Thyroid gland (tissue), 4 donors: ENCODE data around the gene LDAH.

Experiments used
- POLR2A ChIP-seq, 2 donors: fragments of 450-650 bp; IDR thresholded peaks; one replicate each; pipeline ENCODE4 v1.6.1; 2017; ENCODE audit warnings: antibody characterized with exemption in 2 of 2, mild to moderate bottlenecking in 2 of 2, moderate library complexity in 1 of 2
- TF ChIP-seq, protein P1 (sequence below), 6 experiments: fragments of 200-600 bp in 3 of 6; fragments of 450-650 bp in 3 of 6; sonication (generic) in 3 of 6; IDR thresholded peaks; one replicate each; pipeline ENCODE4 v1.5.1; 2016 to 2019; ENCODE audit warnings: antibody characterized with exemption in 6 of 6, mild to moderate bottlenecking in 2 of 6, inconsistent platforms in 1 of 6, moderate library complexity in 1 of 6

DNA sequence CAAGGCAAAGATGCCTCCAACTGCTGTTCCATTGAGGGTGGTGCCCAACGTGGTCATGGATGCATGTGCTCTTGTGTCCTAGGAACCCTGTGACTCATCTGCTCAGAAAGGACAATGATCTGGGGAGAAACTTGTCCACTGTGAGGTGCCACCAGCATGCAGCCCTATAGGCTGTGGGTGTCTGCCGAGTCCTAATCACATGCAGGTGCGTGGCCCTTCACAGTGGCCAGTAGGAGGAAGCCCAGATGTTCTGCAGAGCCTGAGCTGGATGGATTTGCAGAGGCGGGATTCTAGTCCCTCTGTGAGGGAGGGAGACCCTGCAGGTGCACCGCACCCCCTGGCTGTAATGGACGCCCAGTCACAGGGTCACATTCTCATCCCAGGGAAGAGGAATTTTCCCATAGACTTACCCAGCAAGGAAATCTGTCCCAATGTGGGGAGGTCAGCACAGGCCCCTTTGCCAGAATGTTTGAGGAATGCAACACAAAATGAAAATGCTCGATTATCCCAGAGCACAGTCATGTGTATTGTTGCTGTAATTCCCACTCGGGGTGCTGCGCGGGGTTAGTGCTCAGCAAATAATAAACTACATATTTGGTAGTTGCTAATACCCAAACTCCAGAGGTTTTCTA lies 142.0 kb downstream of the LDAH start:
- TF ChIP-seq, protein P1, sequence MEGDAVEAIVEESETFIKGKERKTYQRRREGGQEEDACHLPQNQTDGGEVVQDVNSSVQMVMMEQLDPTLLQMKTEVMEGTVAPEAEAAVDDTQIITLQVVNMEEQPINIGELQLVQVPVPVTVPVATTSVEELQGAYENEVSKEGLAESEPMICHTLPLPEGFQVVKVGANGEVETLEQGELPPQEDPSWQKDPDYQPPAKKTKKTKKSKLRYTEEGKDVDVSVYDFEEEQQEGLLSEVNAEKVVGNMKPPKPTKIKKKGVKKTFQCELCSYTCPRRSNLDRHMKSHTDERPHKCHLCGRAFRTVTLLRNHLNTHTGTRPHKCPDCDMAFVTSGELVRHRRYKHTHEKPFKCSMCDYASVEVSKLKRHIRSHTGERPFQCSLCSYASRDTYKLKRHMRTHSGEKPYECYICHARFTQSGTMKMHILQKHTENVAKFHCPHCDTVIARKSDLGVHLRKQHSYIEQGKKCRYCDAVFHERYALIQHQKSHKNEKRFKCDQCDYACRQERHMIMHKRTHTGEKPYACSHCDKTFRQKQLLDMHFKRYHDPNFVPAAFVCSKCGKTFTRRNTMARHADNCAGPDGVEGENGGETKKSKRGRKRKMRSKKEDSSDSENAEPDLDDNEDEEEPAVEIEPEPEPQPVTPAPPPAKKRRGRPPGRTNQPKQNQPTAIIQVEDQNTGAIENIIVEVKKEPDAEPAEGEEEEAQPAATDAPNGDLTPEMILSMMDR (IDR thresholded peaks at IDR 0.05) = no peak
- TF ChIP-seq POLR2A (IDR thresholded peaks at IDR 0.05) = no peak
